K562 (cell line): ENCODE results near the gene ZNF484. TPM values are rescaled to one million over a fixed set of nuclear protein-coding genes. Genes with fewer than 3 reads are reported as not detected.
A peak's percentile ranks its signal among the peaks of the same experiment; 100 is the strongest.
"Not testable (repeated sequence)": the region's sequence is repeated elsewhere in the genome, so short reads cannot be mapped to it uniquely, and the experiment has no call there.

Source experiments
- ATAC-seq: fragments of 200-7000 bp; cut with Tn5 transposase; 3 replicates; pipeline ENCODE4 v1.9.1; 2020; ENCODE audit warnings: moderate library complexity
- BruUV-seq: library from RNA; stranded (reverse); fragments of 400-500 nt; replicated peaks from 2 replicates; lab custom pipeline; 2021; lab: Mats Ljungman, UMichigan
- CTCF ChIA-PET: fragments of 300-600 bp; formaldehyde crosslinking; extraction: SDS; loops from one replicate; lab custom pipeline; 2021; ENCODE audit warnings: low intra/inter-chr PET ratio; lab: Yijun Ruan, JAX
- POLR2A ChIA-PET: fragments of 300-600, 350-650 bp; sonication (Branson Sonifier 250); formaldehyde crosslinking; extraction: SDS; loops from one replicate; lab custom pipeline; 2021; ENCODE audit warnings: antibody characterized with exemption, inconsistent platforms; lab: Yijun Ruan, JAX
- DNase-seq, 4 experiments: peaks; one replicate each; pipeline versions ENCODE4 v3.0.0 to v3.0.0-alpha.2; 2011 to 2018; ENCODE audit warnings: low spot score in 3 of 4, mixed read lengths in 3 of 4; ENCODE audit errors: extremely low read depth in 1 of 4
- FAIRE-seq: peaks from 2 replicates; lab custom pipeline; 2011; peaks lifted over from hg19 to GRCh38; lab: Jason Lieb, UNC
- H2AFZ ChIP-seq: 2 replicates; pipeline ENCODE4 v1.6.0; 2011; ENCODE audit warnings: low read depth, low read length, control low read depth, inconsistent platforms
- H3K27ac ChIP-seq: fragments of 200-600 bp; 3 replicates; pipeline ENCODE4 v1.8.0; 2011; ENCODE audit warnings: low read depth, mild to moderate bottlenecking, control low read depth, inconsistent platforms, low read length, moderate library complexity, mixed read lengths; ENCODE audit errors: extremely low read depth
- H3K27me3 ChIP-seq, 2 experiments: fragments of 300-600 bp in 1 of 2; 2 replicates in 1 of 2; 3 replicates in 1 of 2; pipeline versions ENCODE4 v1.6.0 to v1.8.0; 2011; ENCODE audit warnings: inconsistent platforms in 2 of 2, low read length in 2 of 2, mild to moderate bottlenecking in 1 of 2, mixed read lengths in 1 of 2, moderate library complexity in 1 of 2; ENCODE audit not compliant: control insufficient read depth in 2 of 2, insufficient read depth in 2 of 2
- H3K36me3 ChIP-seq: fragments of 300-600 bp; 3 replicates; pipeline ENCODE4 v1.8.0; 2011; ENCODE audit warnings: mild to moderate bottlenecking, low read length, inconsistent platforms; ENCODE audit not compliant: control insufficient read depth, insufficient read depth
- H3K4me1 ChIP-seq, 2 experiments: fragments of 200-600 bp in 1 of 2; replicated peaks in 1 of 2; 2 replicates in 1 of 2; 3 replicates in 1 of 2; pipeline versions ENCODE4 v1.5.1 to v1.8.0; 2011; ENCODE audit warnings: inconsistent platforms in 2 of 2, low read length in 2 of 2, mild to moderate bottlenecking in 1 of 2, mixed read lengths in 1 of 2, moderate library complexity in 1 of 2; ENCODE audit not compliant: control insufficient read depth in 2 of 2, insufficient read depth in 2 of 2
- H3K4me2 ChIP-seq: 2 replicates; pipeline ENCODE4 v1.6.1; 2011; ENCODE audit warnings: low read length, control low read depth, inconsistent platforms, mixed read lengths; ENCODE audit not compliant: insufficient read depth
- H3K4me3 ChIP-seq: fragments of 200-600 bp; sonication (generic), shearing (Covaris generic); 2 replicates; pipeline ENCODE4 v1.5.1; 2016; ENCODE audit warnings: control low read depth, inconsistent platforms
- H3K79me2 ChIP-seq: fragments of 200-600 bp; 3 replicates; pipeline ENCODE4 v1.8.0; 2011; ENCODE audit warnings: low read length, inconsistent platforms; ENCODE audit not compliant: control insufficient read depth, insufficient read depth
- H3K9ac ChIP-seq, 2 experiments: 2 replicates each; pipeline versions ENCODE4 v1.6.0 to v1.6.1; 2011; ENCODE audit warnings: low read depth in 2 of 2, low read length in 2 of 2, control low read depth in 1 of 2, inconsistent platforms in 1 of 2, mild to moderate bottlenecking in 1 of 2, mixed read lengths in 1 of 2; ENCODE audit not compliant: insufficient read depth in 1 of 2
- H3K9me1 ChIP-seq: one replicate; pipeline ENCODE4 v1.6.0; 2011; ENCODE audit warnings: inconsistent platforms, mild to moderate bottlenecking, low read length, moderate library complexity; ENCODE audit not compliant: control insufficient read depth, insufficient read depth
- H3K9me3 ChIP-seq: replicated peaks from 2 replicates; pipeline ENCODE4 v1.5.1; 2011; ENCODE audit warnings: low read depth, low read length, inconsistent platforms; ENCODE audit not compliant: control insufficient read depth, insufficient read depth
- H4K20me1 ChIP-seq: replicated peaks from 2 replicates; pipeline ENCODE4 v1.6.1; 2011; ENCODE audit warnings: low read length, inconsistent platforms, mixed read lengths; ENCODE audit not compliant: control insufficient read depth, insufficient read depth
- HDAC1 ChIP-seq, 2 experiments: fragments of 450-650 bp; IDR thresholded peaks; 2 replicates each; pipeline ENCODE4 v1.6.1; 2016 to 2017; ENCODE audit warnings: inconsistent platforms in 1 of 2, mild to moderate bottlenecking in 1 of 2, moderate library complexity in 1 of 2
- KLF6 ChIP-seq: fragments of 250-450 bp; sonication (Bioruptor Pico); IDR thresholded peaks from 2 replicates; pipeline ENCODE4 v1.4.0; 2020; ENCODE audit warnings: mild to moderate bottlenecking, moderate library complexity, borderline replicate concordance
- NR2C1 ChIP-seq, 2 experiments: fragments of 450-650 bp; IDR thresholded peaks; 2 replicates each; pipeline ENCODE4 v1.6.1; 2017; ENCODE audit warnings: mild to moderate bottlenecking in 2 of 2, antibody characterized with exemption in 1 of 2, inconsistent platforms in 1 of 2, missing compliant biosample characterization in 1 of 2, missing genetic modification characterization in 1 of 2
- WGBS: fragments of 100-300 bp; shearing (Covaris generic); methylation state at CpG from one replicate; pipeline ENCODE4 v1.1.6; 2016; ENCODE audit warnings: low coverage, mixed read lengths; ENCODE audit not compliant: insufficient coverage; ENCODE audit errors: missing lambda C conversion rate; 5-methylcytosine and 5-hydroxymethylcytosine counted together
- in situ Hi-C: fragments of 300-500 bp; cut with MboI; formaldehyde crosslinking; loops from 4 replicates; pipeline ENCODE4 v1.15.0; 2018; ENCODE audit warnings: inconsistent platforms, mixed read lengths
- intact Hi-C: fragments of 100-400 bp; cut with micrococcal nuclease; formaldehyde crosslinking; loops from 2 replicates; pipeline ENCODE4 v1.14.2; 2022
- polyA plus RNA-seq, 8 experiments: library from polyadenylated mRNA; depleted of rRNA in 4 of 8; stranded (reverse) in 5 of 8; unstranded in 3 of 8; fragments of >200 nt; fragmentation: Nextera tagmentation in 2 of 8; fragmentation: Illumina TruSeq in 1 of 8; extraction: Ambion mirVana in 2 of 8; extraction: Trizol in 1 of 8; gene quantifications; 2 replicates each; pipeline versions ENCODE4 v1.2.1 to v1.2.3, GENCODE V29; 2011 to 2014; ENCODE audit warnings: inconsistent platforms in 1 of 8, missing spikeins in 1 of 8
- total RNA-seq, 7 experiments: library from RNA; depleted of rRNA in 6 of 7; stranded (reverse); fragments of >200 nt in 6 of 7; fragmentation: Illumina TruSeq in 2 of 7; extraction: Trizol in 2 of 7; gene quantifications; 2 replicates each; pipeline versions ENCODE4 v1.2.1 to v1.2.3, GENCODE V29; 2011 to 2021; ENCODE audit warnings: low replicate concordance in 1 of 7

The ZNF484 gene
- total and polyA plus RNA-seq, 9 of the 15 experiments (the other 6 are each of a cell fraction or from before 2014, with no cell fraction given): 1.1 to 5.8 (median 2.5) TPM

DNA sequence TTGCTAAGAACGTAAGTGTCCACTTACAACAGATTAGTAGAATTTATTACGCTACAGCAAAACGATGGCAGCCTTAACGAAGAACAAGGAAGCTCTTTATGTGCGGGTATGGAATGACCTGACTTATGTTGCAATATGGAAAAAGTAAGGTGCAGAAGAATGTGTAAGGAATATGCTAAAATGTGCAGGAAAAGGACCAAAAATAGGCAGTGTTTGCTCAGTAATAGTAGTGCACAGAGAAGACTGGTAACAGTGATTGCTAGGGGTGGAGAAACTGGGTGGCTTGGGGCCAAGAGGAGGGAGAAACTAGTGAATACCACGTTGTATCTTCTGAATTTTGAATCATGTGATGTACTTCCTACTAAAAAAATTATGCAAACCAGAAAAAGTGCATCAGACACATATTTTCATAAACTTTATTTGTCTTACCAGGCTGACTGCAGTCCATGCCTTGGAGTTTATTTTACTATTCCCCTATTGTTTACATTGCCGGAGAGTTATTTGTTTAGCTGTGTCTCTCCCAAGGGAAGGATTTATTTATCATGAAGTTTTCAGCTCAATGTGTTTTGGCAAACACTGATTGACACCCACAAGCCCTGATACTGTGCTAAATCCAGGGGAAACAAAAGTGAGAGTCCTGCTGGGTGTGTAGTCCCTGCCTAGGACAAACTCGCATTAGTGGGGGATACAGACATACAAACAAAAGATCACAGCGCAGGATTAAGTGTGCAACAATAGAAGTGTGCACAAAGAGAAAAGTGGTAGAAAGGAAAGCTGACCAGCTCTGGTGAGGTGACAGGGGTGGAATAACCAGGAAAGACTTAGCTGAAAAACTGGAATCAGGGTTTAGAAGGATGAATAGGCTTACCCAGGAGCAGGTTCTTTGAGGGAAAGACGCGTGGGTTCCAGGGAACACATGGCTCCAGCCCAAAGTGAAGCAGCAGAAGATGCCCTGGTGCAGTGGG is 34.0 kb upstream of the ZNF484 start:
- ATAC-seq (no peak), DNase-seq (no peak), FAIRE-seq (no peak)
- Histone ChIP-seq H4K20me1 (0 out of 2 replicates have a peak, but pooled peaks cover 3% of the 10 kb centered on the region), H3K27ac (no peak overlapping the region), H3K79me2 (no peaks in the 10 kb centered on the region), H3K36me3 (no peaks in the 10 kb centered on the region), H3K9ac (no peak overlapping the region), H3K9me3 (no peaks in the 10 kb centered on the region), H3K27me3 (peaks cover 29 to 45% of the 10 kb centered on the region in 2 experiments), H3K4me3 (no peak overlapping the region), H3K4me1 (peaks cover 0 to 7% of the 10 kb centered on the region in 2 experiments; a peak in 1 of 5 replicates), H2AFZ (no peak overlapping the region), H3K9me1 (no peaks in the 10 kb centered on the region), H3K4me2 (no peak overlapping the region)
- no peak for TF ChIP-seq HDAC1 (IDR thresholded peaks at IDR 0.05)
- TF ChIP-seq KLF6 (CRISPR knock-in tag): no peak
- in situ Hi-C loops (no loop called here), intact Hi-C loops (no loop called here)
- no TSS peak for BruUV-seq
- 4% methylated on average over 11 of the region's 11 CpGs for WGBS
- ChIA-PET CTCF (no interaction called here), POLR2A (interaction anchor here (1.1 kb wide), 1 partner anchor 54 kb away, joined by 3 read pairs; no protein-coding TSS in a partner anchor)

GRCh38 chr9:92905137-92905536 is 27.3 kb upstream of the ZNF484 start:
- FAIRE-seq, H3K4me1 ChIP-seq, H3K9me1 ChIP-seq, H3K27ac ChIP-seq, H3K9me3 ChIP-seq, H3K4me2 ChIP-seq, H3K27me3 ChIP-seq, H3K36me3 ChIP-seq, H3K9ac ChIP-seq, in situ Hi-C loops, ATAC-seq, DNase-seq, BruUV-seq, H4K20me1 ChIP-seq, H3K4me3 ChIP-seq, POLR2A ChIA-PET, CTCF ChIA-PET, intact Hi-C loops, H3K79me2 ChIP-seq: not testable (repeated sequence)
- 51% methylated on average over 6 of the region's 6 CpGs for WGBS
- H2AFZ ChIP-seq: peak overlapping the region; percentile 74; the same call in 1 of the 2 replicates
- TF ChIP-seq NR2C1 (IDR thresholded peaks at IDR 0.05): peak; percentile 86
- peak; percentile 79 for TF ChIP-seq NR2C1 (tag; IDR thresholded peaks at IDR 0.05)
